Neural cell (in vitro differentiated cells): ENCODE measurements around the gene TGM1. TPM values are rescaled to one million over a fixed set of nuclear protein-coding genes. Genes with fewer than 3 reads are reported as not detected.

Experiments
- H2AFZ ChIP-seq: fragments of 200-600, 300-800 bp; sonication (generic), shearing (Covaris generic); 2 replicates; pipeline ENCODE4 v1.6.0; 2014; ENCODE audit warnings: low read depth, mild to moderate bottlenecking, antibody characterized with exemption, low read length, moderate library complexity
- H3F3A ChIP-seq: fragments of 200-600 bp; shearing (Covaris generic); 2 replicates; pipeline ENCODE4 v1.6.1; 2016; ENCODE audit warnings: mild to moderate bottlenecking, moderate library complexity, mixed read lengths, antibody characterized with exemption, low read length; ENCODE audit not compliant: insufficient read depth, poor library complexity, severe bottlenecking
- H3K27ac ChIP-seq: fragments of 200-600, 300-800 bp; sonication (generic), shearing (Covaris generic); 2 replicates; pipeline ENCODE4 v1.5.1; 2014; ENCODE audit warnings: mild to moderate bottlenecking, low read length, moderate library complexity
- H3K27me3 ChIP-seq: fragments of 300-800, 200-600 bp; sonication (generic), shearing (Covaris generic); 2 replicates; pipeline ENCODE4 v1.6.0; 2014; ENCODE audit warnings: mild to moderate bottlenecking, low read depth, low read length, moderate library complexity; ENCODE audit not compliant: insufficient read depth
- H3K36me3 ChIP-seq: fragments of 300-800, 200-600 bp; sonication (generic), shearing (Covaris generic); 2 replicates; pipeline ENCODE4 v1.5.1; 2014; ENCODE audit warnings: mild to moderate bottlenecking, antibody characterized with exemption, low read length, moderate library complexity; ENCODE audit not compliant: insufficient read depth
- H3K4me2 ChIP-seq: fragments of 300-800, 200-600 bp; sonication (generic), shearing (Covaris generic); 2 replicates; pipeline ENCODE4 v1.6.0; 2014; ENCODE audit warnings: mild to moderate bottlenecking, low read length
- H3K4me3 ChIP-seq: fragments of 300-800, 200-600 bp; sonication (generic), shearing (Covaris generic); 2 replicates; pipeline ENCODE4 v1.5.1; 2014; ENCODE audit warnings: mild to moderate bottlenecking, low read length, moderate library complexity
- H3K79me2 ChIP-seq: fragments of 200-600 bp; shearing (Covaris generic); replicated peaks from 2 replicates; pipeline ENCODE4 v1.6.0; 2014; ENCODE audit warnings: mild to moderate bottlenecking, low read length, moderate library complexity; ENCODE audit not compliant: insufficient read depth
- H3K9ac ChIP-seq: fragments of 300-800, 200-600 bp; sonication (generic), shearing (Covaris generic); 2 replicates; pipeline ENCODE4 v1.6.1; 2016; ENCODE audit warnings: mild to moderate bottlenecking, low read length, mixed read lengths
- H3K9me2 ChIP-seq: fragments of 200-600 bp; shearing (Covaris generic); 2 replicates; pipeline ENCODE4 v1.6.1; 2016; ENCODE audit warnings: mild to moderate bottlenecking, low read length, mixed read lengths; ENCODE audit not compliant: insufficient read depth
- H3K9me3 ChIP-seq: fragments of 200-600, 300-800 bp; sonication (generic), shearing (Covaris generic); 2 replicates; pipeline ENCODE4 v1.6.1; 2016; ENCODE audit warnings: mild to moderate bottlenecking, mixed run types, low read length, moderate library complexity, mixed read lengths
- H4K20me1 ChIP-seq: fragments of 200-600 bp; shearing (Covaris generic); 2 replicates; pipeline ENCODE4 v1.6.1; 2016; ENCODE audit warnings: mild to moderate bottlenecking, mixed run types; ENCODE audit not compliant: insufficient read depth
- EP300 ChIP-seq: fragments of 450-650 bp; conservative IDR thresholded peaks from 2 replicates; pipeline ENCODE4 v1.6.1; 2014; ENCODE audit warnings: antibody characterized with exemption, mild to moderate bottlenecking, moderate library complexity; ENCODE audit not compliant: poor library complexity, severe bottlenecking
- EZH2 ChIP-seq: fragments of 200-600, 300-800 bp; shearing (Covaris generic), sonication (generic); IDR thresholded peaks from 2 replicates; pipeline ENCODE4 v1.6.1; 2014; ENCODE audit warnings: antibody characterized with exemption, low read length, borderline replicate concordance, mild to moderate bottlenecking; ENCODE audit not compliant: insufficient read depth, poor library complexity, severe bottlenecking
- MXI1 ChIP-seq: fragments of 450-650 bp; conservative IDR thresholded peaks from 2 replicates; pipeline ENCODE4 v1.6.1; 2014; ENCODE audit warnings: antibody characterized with exemption, mild to moderate bottlenecking; ENCODE audit not compliant: poor library complexity, severe bottlenecking
- POLR2AphosphoS5 ChIP-seq: IDR thresholded peaks from 2 replicates; pipeline ENCODE4 v1.6.1; 2012
- RAD21 ChIP-seq: fragments of 450-650 bp; conservative IDR thresholded peaks from 2 replicates; pipeline ENCODE4 v1.6.1; 2014; ENCODE audit warnings: antibody characterized with exemption, mild to moderate bottlenecking, moderate library complexity
- SMC3 ChIP-seq: fragments of 450-650 bp; conservative IDR thresholded peaks from 2 replicates; pipeline ENCODE4 v1.6.1; 2014; ENCODE audit warnings: antibody characterized with exemption, mild to moderate bottlenecking, moderate library complexity; ENCODE audit not compliant: poor library complexity
- TAF1 ChIP-seq: IDR thresholded peaks from 2 replicates; pipeline ENCODE4 v1.6.1; 2012; ENCODE audit warnings: low read depth
- polyA plus RNA-seq: library from polyadenylated mRNA; depleted of rRNA; stranded (reverse); fragments of >200 nt; gene quantifications from 2 replicates; pipeline ENCODE4 v1.2.3, GENCODE V29; 2014
- TF ChIP-seq, protein P1 (sequence below): fragments of 450-650 bp; IDR thresholded peaks from 2 replicates; pipeline ENCODE4 v1.5.1; 2014; ENCODE audit warnings: antibody characterized with exemption, mild to moderate bottlenecking, moderate library complexity; ENCODE audit not compliant: poor library complexity, severe bottlenecking
- TF ChIP-seq, protein P2 (sequence below): IDR thresholded peaks from 2 replicates; pipeline ENCODE4 v1.6.1; 2012; ENCODE audit warnings: borderline replicate concordance

The TGM1 gene
- polyA plus RNA-seq, 1 donor from 2014 or later: 3.6 TPM

DNA sequence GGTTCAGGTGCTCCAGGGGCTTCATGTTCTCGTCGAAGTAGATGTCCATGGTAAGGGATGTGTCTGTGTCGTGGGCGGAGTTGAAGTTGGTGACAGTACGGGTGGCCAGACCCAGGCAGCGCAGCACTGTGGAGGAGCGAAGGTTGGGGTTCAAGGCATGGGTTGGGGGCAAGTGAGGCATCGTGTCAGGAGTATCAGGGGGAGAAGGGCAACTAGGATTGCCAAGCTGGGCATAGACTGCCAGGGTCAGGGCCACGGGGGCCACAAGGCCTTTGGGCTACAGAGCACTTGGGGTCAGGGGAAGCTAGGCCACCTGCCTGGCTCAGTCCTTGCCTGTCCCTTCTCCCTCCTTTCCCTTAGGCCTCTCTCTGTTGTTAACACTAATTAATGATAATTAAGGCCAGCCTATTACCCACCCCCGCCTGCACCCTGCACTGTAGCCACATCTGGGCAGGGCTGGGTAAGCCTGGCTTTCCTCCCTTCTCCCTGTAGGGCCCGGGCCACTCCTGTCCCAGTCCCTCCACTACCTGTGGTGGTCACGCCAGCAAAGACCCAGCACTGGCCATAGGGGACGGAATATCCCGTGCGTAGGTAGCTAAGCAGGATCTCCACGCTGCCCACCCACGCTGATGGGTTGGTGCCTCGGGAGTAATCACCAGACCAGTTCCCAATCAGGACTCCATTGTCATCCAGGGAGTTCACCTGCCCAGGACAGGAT, 4.3 kb downstream of the TGM1 start:
- no peaks in the 10 kb centered on the region for H3K79me2 ChIP-seq
- H3K9me3 ChIP-seq: no peaks in the 10 kb centered on the region
- H3K27ac ChIP-seq: no peak overlapping the region
- no peaks in the 10 kb centered on the region for H3K36me3 ChIP-seq
- no peaks in the 10 kb centered on the region for H3K9me2 ChIP-seq
- no peaks in the 10 kb centered on the region for H4K20me1 ChIP-seq
- no peaks in the 10 kb centered on the region for H3F3A ChIP-seq
- no peaks in the 10 kb centered on the region for H3K27me3 ChIP-seq
- no peak overlapping the region for H3K4me3 ChIP-seq
- no peak overlapping the region for H3K9ac ChIP-seq
- TF ChIP-seq EZH2 (no peak), EP300 (no peak), SMC3 (no peak), MXI1 (no peak), TAF1 (no peak), POLR2AphosphoS5 (no peak)
- TF ChIP-seq, protein P1, sequence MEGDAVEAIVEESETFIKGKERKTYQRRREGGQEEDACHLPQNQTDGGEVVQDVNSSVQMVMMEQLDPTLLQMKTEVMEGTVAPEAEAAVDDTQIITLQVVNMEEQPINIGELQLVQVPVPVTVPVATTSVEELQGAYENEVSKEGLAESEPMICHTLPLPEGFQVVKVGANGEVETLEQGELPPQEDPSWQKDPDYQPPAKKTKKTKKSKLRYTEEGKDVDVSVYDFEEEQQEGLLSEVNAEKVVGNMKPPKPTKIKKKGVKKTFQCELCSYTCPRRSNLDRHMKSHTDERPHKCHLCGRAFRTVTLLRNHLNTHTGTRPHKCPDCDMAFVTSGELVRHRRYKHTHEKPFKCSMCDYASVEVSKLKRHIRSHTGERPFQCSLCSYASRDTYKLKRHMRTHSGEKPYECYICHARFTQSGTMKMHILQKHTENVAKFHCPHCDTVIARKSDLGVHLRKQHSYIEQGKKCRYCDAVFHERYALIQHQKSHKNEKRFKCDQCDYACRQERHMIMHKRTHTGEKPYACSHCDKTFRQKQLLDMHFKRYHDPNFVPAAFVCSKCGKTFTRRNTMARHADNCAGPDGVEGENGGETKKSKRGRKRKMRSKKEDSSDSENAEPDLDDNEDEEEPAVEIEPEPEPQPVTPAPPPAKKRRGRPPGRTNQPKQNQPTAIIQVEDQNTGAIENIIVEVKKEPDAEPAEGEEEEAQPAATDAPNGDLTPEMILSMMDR: no peak
- H3K4me2 ChIP-seq: no peak overlapping the region
- H2AFZ ChIP-seq: no peak overlapping the region

DNA sequence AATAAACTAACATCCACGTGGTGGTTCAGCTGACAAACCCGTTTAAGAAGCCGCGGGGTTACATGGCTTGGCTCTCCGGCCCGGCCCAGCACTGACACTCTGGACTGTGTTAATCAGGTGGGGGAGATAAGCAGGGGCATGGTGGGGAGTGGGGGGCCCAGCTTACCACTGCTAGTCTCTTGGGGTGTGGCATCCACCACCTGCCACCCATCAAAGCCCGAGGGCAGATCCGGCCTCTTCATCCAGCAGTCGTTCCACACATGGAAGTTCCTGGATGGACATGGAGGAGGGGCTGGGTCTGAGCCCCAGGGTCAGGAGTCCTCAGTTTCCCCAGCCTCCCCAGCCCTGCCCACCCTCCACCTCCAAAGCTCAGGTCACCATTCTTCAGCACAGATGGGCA, 4.9 kb downstream of the TGM1 start:
- Histone ChIP-seq H3K9ac (no peak overlapping the region), H3K27me3 (no peaks in the 10 kb centered on the region), H3K4me2 (no peak overlapping the region), H4K20me1 (no peaks in the 10 kb centered on the region), H3K36me3 (no peaks in the 10 kb centered on the region), H2AFZ (no peak overlapping the region), H3K9me3 (no peaks in the 10 kb centered on the region), H3K79me2 (no peaks in the 10 kb centered on the region), H3F3A (no peaks in the 10 kb centered on the region), H3K27ac (no peak overlapping the region), H3K4me3 (no peak overlapping the region), H3K9me2 (no peaks in the 10 kb centered on the region)
- TF ChIP-seq MXI1 (no peak), TAF1 (no peak), SMC3 (no peak), EP300 (no peak), RAD21 (no peak), EZH2 (no peak), POLR2AphosphoS5 (no peak)
- TF ChIP-seq, protein P1: no peak
- TF ChIP-seq, protein P2, sequence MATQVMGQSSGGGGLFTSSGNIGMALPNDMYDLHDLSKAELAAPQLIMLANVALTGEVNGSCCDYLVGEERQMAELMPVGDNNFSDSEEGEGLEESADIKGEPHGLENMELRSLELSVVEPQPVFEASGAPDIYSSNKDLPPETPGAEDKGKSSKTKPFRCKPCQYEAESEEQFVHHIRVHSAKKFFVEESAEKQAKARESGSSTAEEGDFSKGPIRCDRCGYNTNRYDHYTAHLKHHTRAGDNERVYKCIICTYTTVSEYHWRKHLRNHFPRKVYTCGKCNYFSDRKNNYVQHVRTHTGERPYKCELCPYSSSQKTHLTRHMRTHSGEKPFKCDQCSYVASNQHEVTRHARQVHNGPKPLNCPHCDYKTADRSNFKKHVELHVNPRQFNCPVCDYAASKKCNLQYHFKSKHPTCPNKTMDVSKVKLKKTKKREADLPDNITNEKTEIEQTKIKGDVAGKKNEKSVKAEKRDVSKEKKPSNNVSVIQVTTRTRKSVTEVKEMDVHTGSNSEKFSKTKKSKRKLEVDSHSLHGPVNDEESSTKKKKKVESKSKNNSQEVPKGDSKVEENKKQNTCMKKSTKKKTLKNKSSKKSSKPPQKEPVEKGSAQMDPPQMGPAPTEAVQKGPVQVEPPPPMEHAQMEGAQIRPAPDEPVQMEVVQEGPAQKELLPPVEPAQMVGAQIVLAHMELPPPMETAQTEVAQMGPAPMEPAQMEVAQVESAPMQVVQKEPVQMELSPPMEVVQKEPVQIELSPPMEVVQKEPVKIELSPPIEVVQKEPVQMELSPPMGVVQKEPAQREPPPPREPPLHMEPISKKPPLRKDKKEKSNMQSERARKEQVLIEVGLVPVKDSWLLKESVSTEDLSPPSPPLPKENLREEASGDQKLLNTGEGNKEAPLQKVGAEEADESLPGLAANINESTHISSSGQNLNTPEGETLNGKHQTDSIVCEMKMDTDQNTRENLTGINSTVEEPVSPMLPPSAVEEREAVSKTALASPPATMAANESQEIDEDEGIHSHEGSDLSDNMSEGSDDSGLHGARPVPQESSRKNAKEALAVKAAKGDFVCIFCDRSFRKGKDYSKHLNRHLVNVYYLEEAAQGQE: no peak
